Peyer's patch (tissue), 4 donors: ENCODE measurements around the gene C2CD4A. TPM values are rescaled to one million over a fixed set of nuclear protein-coding genes. Genes with fewer than 3 reads are reported as not detected.
"Not testable (repeated sequence)": the region's sequence is repeated elsewhere in the genome, so short reads cannot be mapped to it uniquely, and the experiment has no call there.

Source experiments
- DNase-seq, 3 donors: peaks; one replicate each; pipeline ENCODE4 v3.0.0-alpha.2; 2017 to 2019
- H3K27ac ChIP-seq, 4 donors: fragments of 200-600 bp; sonication (generic); one replicate each; pipeline ENCODE4 v1.5.1; 2016 to 2019
- H3K27me3 ChIP-seq, 2 donors: fragments of 200-600 bp; sonication (generic); one replicate each; pipeline ENCODE4 v1.5.1; 2019
- H3K36me3 ChIP-seq, 3 donors: fragments of 200-600 bp; sonication (generic); one replicate each; pipeline ENCODE4 v1.5.1; 2016 to 2019
- H3K4me1 ChIP-seq, 4 donors: fragments of 200-600 bp; sonication (generic); one replicate each; pipeline ENCODE4 v1.5.1; 2016 to 2019
- H3K4me3 ChIP-seq, 4 donors: fragments of 200-600 bp; sonication (generic); 1 replicate in 3 of 4; 2 replicates in 1 of 4; pipeline ENCODE4 v1.5.1; 2016 to 2019; ENCODE audit warnings: mild to moderate bottlenecking in 1 of 4
- H3K9me3 ChIP-seq, 4 donors: fragments of 200-600 bp; sonication (generic); one replicate each; pipeline ENCODE4 v1.5.1; 2016 to 2019; ENCODE audit warnings: mild to moderate bottlenecking in 1 of 4
- POLR2A ChIP-seq, 2 donors: fragments of 450-650 bp; IDR thresholded peaks; one replicate each; pipeline ENCODE4 v1.5.1; 2017; ENCODE audit warnings: antibody characterized with exemption in 2 of 2, mild to moderate bottlenecking in 2 of 2, moderate library complexity in 2 of 2
- total RNA-seq, 4 donors: library from RNA; depleted of rRNA; stranded (reverse); fragments of >200 nt; gene quantifications; one replicate each; pipeline ENCODE4 v1.1.0, GENCODE V29; 2016
- TF ChIP-seq, protein P1 (sequence below), 6 experiments: fragments of 450-650 bp in 4 of 6; fragments of 200-600 bp in 2 of 6; sonication (generic) in 1 of 6; IDR thresholded peaks; one replicate each; pipeline ENCODE4 v1.5.1; 2017 to 2019; ENCODE audit warnings: antibody characterized with exemption in 6 of 6, mild to moderate bottlenecking in 3 of 6, moderate library complexity in 1 of 6

The C2CD4A gene
- total RNA-seq, 4 donors from 2014 or later, result 0.18 to 1.7 TPM; not detected in 2

DNA sequence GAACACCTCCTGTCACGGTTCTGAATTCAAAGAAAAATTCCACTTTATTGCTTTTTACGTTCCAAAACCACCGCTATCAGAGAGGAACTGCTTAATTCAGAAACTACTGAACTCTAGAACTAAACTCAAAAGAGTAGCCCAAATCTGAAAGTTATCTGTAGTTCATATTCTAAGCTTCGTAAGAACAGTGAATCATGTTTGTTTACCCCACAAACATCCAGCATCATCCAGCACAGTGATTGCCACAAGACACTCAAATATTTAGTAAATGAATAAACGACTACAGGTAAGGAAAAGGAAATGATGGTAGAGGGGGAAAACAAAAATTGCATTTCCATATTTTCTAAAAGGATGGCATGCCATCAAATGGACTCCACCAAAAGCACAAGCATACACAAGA is 38.9 kb upstream of the C2CD4A start:
- H3K27ac ChIP-seq, result no peak overlapping the region
- no peak for TF ChIP-seq POLR2A (IDR thresholded peaks at IDR 0.05)
- TF ChIP-seq, protein P1, sequence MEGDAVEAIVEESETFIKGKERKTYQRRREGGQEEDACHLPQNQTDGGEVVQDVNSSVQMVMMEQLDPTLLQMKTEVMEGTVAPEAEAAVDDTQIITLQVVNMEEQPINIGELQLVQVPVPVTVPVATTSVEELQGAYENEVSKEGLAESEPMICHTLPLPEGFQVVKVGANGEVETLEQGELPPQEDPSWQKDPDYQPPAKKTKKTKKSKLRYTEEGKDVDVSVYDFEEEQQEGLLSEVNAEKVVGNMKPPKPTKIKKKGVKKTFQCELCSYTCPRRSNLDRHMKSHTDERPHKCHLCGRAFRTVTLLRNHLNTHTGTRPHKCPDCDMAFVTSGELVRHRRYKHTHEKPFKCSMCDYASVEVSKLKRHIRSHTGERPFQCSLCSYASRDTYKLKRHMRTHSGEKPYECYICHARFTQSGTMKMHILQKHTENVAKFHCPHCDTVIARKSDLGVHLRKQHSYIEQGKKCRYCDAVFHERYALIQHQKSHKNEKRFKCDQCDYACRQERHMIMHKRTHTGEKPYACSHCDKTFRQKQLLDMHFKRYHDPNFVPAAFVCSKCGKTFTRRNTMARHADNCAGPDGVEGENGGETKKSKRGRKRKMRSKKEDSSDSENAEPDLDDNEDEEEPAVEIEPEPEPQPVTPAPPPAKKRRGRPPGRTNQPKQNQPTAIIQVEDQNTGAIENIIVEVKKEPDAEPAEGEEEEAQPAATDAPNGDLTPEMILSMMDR (IDR thresholded peaks at IDR 0.05), result no peak
- no peaks in the 10 kb centered on the region for H3K9me3 ChIP-seq
- no peak for DNase-seq
- H3K27me3 ChIP-seq, result no peaks in the 10 kb centered on the region
- H3K4me1 ChIP-seq, result no peaks in the 10 kb centered on the region
- no peak overlapping the region for H3K4me3 ChIP-seq
- H3K36me3 ChIP-seq, result peaks cover 0 to 25% (median 0%) of the 10 kb centered on the region in 3 donors

DNA sequence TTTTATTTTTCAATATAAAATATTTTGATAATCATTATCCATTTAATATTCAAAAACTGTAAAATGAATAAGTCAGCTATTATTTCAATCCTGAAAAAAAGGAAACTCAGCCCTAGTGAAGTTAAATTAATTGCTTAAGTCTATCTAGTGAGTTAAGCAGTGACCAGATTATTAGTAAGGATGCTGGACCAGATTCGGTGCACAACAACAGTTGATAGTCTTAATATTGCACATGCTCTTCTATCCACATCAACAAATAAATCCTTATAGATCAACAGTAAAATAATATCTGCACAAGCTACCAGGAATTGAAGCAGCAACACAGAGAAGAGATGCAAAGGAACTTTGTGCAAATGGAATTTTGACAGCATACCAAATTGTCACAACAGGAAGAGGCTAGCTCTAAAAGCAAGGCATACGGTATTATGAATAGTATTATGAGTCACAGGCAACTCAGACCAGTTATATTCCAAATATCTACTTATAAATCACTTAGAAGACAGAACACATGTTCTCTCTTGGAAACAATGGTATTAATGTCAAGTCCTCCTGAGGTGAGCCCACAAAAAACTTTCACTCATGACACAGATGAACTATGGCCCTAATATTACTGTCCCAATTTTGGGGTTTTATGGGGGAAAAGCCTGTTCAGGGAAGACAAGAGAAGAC is 31.4 kb upstream of the C2CD4A start:
- Histone ChIP-seq H3K27ac (no peak overlapping the region), H3K36me3 (peaks cover 0 to 22% (median 0%) of the 10 kb centered on the region in 3 donors), H3K27me3 (no peaks in the 10 kb centered on the region), H3K4me1 (no peaks in the 10 kb centered on the region), H3K4me3 (no peak overlapping the region), H3K9me3 (no peaks in the 10 kb centered on the region)
- TF ChIP-seq, protein P1 (IDR thresholded peaks at IDR 0.05), result no peak
- no peak for TF ChIP-seq POLR2A (IDR thresholded peaks at IDR 0.05)
- DNase-seq, result no peak

DNA sequence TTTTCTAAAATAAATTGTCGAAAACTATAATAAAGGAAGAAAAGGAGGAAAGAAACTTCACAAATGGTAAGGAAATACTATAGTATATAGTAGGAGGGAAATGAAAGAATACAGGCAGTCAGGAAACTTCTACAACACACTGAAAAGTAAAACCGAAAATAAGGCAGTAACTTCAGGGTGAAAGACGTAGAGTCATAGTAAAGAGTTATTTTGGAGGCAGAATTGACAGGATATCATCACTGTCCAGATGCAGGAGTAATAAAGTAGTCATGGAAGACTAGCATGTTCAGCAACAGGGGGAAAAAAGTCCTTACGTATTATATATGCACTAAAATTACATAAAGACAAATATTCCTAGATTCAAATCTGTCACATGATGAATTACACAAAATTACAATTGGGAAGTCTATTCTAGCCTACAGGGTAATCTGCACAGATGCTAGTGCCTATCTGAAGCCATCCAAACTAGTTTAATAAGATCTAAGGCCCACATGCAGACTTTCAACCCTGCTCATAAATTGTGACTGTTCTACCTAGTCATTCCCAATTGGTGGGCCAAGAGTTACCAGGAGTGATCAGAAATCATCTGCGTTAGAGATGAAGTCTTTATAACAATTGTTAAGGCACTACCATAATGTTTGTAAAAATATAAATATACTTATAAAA is 20.6 kb upstream of the C2CD4A start:
- Histone ChIP-seq H3K36me3 (peaks cover 0 to 8% (median 0%) of the 10 kb centered on the region in 3 donors), H3K27ac (peak overlapping the region in 1 of 4 donors; percentile 19), H3K9me3 (no peaks in the 10 kb centered on the region), H3K4me3 (no peak overlapping the region), H3K4me1 (peaks cover 0 to 13% (median 6%) of the 10 kb centered on the region in 4 donors), H3K27me3 (no peaks in the 10 kb centered on the region)
- TF ChIP-seq POLR2A (IDR thresholded peaks at IDR 0.05), result no peak
- TF ChIP-seq, protein P1 (IDR thresholded peaks at IDR 0.05), result no peak
- no peak for DNase-seq

DNA sequence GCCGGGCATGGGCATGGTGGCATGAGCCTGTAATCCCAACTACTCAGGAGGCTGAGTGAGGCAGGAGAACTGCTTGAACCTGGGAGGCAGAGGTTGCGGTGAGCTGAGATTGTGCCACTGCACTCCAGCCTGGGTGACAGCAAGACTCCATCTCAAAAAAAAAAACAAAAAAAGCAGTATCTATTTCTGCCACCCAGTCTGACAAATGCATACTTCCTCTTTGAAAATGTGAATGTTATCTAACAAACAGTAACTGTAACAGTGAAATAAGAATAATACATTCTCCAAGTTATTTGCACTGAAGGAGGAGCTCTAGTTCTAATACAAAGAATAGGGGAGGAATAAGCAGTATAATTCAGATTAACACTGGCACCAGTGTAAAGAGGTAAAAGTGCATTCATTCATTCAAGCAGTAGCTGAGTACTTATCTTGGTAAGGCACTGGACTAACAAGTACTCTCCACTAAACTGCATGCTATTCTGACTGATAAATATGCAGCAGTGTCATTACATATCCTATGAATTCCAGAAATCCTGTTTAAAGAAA is 19.4 kb upstream of the C2CD4A start:
- peaks cover 0 to 23% (median 6%) of the 10 kb centered on the region in 4 donors for H3K4me1 ChIP-seq
- no peak for DNase-seq
- no peak for TF ChIP-seq POLR2A (IDR thresholded peaks at IDR 0.05)
- TF ChIP-seq, protein P1 (IDR thresholded peaks at IDR 0.05), result no peak
- no peak overlapping the region for H3K27ac ChIP-seq
- H3K9me3 ChIP-seq, result no peaks in the 10 kb centered on the region
- no peaks in the 10 kb centered on the region for H3K27me3 ChIP-seq
- no peak overlapping the region for H3K4me3 ChIP-seq
- H3K36me3 ChIP-seq, result peaks cover 0 to 4% (median 0%) of the 10 kb centered on the region in 3 donors

DNA sequence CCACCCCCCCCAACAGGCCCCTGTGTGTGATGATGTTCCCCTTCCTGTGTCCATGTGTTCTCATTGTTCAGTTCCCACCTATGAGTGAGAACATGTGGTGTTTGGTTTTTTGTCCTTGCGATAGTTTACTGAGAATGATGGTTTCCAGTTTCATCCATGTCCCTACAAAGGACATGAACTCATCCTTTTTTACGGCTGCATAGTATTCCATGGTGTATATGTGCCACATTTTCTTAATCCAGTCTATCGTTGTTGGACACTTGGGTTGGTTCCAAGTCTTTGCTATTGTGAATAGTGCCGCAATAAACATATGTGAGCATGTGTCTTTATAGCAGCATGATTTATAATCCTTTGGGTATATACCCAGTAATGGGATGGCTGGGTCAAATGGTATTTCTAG is 18.5 kb upstream of the C2CD4A start:
- H3K27ac ChIP-seq, DNase-seq, H3K36me3 ChIP-seq, H3K9me3 ChIP-seq, H3K4me3 ChIP-seq, H3K27me3 ChIP-seq: not testable (repeated sequence)
- peaks cover 0 to 23% (median 8%) of the 10 kb centered on the region in 4 donors for H3K4me1 ChIP-seq

DNA sequence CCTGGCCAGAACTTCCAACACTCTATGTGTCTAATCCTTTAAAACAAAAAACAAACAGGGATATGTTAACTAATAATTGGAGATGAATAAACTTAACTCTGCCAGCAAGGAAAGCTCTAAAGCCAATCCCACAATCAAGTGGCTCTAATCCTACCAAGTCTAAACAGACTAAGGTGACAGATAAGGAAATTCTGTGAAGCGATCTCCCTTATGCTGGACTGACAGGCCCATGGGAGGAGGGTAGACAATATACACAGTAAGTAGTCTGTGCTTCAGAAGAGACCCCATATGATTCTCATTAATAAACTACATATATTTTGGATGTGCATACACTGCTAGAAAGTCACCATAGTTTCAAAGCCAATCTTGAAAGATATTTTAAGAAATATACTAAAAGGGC is 16.7 kb upstream of the C2CD4A start:
- no peaks in the 10 kb centered on the region for H3K27me3 ChIP-seq
- H3K36me3 ChIP-seq, result no peaks in the 10 kb centered on the region
- no peak for DNase-seq
- H3K4me1 ChIP-seq, result peaks cover 0 to 23% (median 8%) of the 10 kb centered on the region in 4 donors
- H3K4me3 ChIP-seq, result no peak overlapping the region
- H3K27ac ChIP-seq, result no peak overlapping the region
- no peaks in the 10 kb centered on the region for H3K9me3 ChIP-seq
- TF ChIP-seq, protein P1 (IDR thresholded peaks at IDR 0.05), result no peak
- TF ChIP-seq POLR2A (IDR thresholded peaks at IDR 0.05), result no peak
